K562 (cell line): ENCODE data around the gene ADSS2. TPM values are rescaled to one million over a fixed set of nuclear protein-coding genes. Genes with fewer than 3 reads are reported as not detected.
A peak's percentile ranks its signal among the peaks of the same experiment; 100 is the strongest.

ENCODE experiments used
- CC2D1A ChIP-seq: fragments of 450-650 bp; IDR thresholded peaks from 2 replicates; pipeline ENCODE4 v1.6.1; 2017; ENCODE audit warnings: mild to moderate bottlenecking
- CHD1 ChIP-seq: fragments of 200-600 bp; sonication (generic); IDR thresholded peaks from one replicate; pipeline ENCODE4 v1.6.1; 2012; ENCODE audit warnings: mild to moderate bottlenecking, moderate library complexity, low read length, inconsistent platforms
- E2F6 ChIP-seq, 2 experiments: IDR thresholded peaks; 2 replicates each; pipeline ENCODE4 v1.6.1; 2011; ENCODE audit warnings: borderline replicate concordance in 1 of 2, control low read depth in 1 of 2, low read depth in 1 of 2, low read length in 1 of 2, mild to moderate bottlenecking in 1 of 2, mixed read lengths in 1 of 2, moderate library complexity in 1 of 2; ENCODE audit not compliant: insufficient read depth in 1 of 2, insufficient read length in 1 of 2, poor library complexity in 1 of 2, severe bottlenecking in 1 of 2; ENCODE audit errors: extremely low read depth in 1 of 2
- E2F8 ChIP-seq: fragments of 450-650 bp; IDR thresholded peaks from 2 replicates; pipeline ENCODE4 v1.7.1; 2018; ENCODE audit warnings: mild to moderate bottlenecking, low read depth; ENCODE audit not compliant: partially characterized antibody
- FOXK1 ChIP-seq: sonication (generic); formaldehyde crosslinking; IDR thresholded peaks from 2 replicates; pipeline ENCODE4 v1.8.0; 2022; ENCODE audit warnings: missing genetic modification reagents, mild to moderate bottlenecking, borderline replicate concordance
- HBP1 ChIP-seq: fragments of 450-650 bp; formaldehyde crosslinking; IDR thresholded peaks from 2 replicates; pipeline ENCODE4 v1.4.0; 2022; ENCODE audit warnings: missing genetic modification characterization
- HDGF ChIP-seq: fragments of 450-650 bp; IDR thresholded peaks from 2 replicates; pipeline ENCODE4 v1.6.1; 2016
- KLF1 ChIP-seq: fragments of 450-650 bp; IDR thresholded peaks from 2 replicates; pipeline ENCODE4 v1.6.1; 2016; ENCODE audit warnings: missing genetic modification characterization, missing compliant biosample characterization
- POLR2AphosphoS2 ChIP-seq: IDR thresholded peaks from 2 replicates; pipeline ENCODE4 v1.6.1; 2012; ENCODE audit warnings: low read length, improper control_type of control experiment
- SIN3B ChIP-seq: fragments of 450-650 bp; IDR thresholded peaks from 2 replicates; pipeline ENCODE4 v1.6.1; 2017; ENCODE audit warnings: low read depth, mild to moderate bottlenecking, moderate library complexity
- ZNF398 ChIP-seq: fragments of 250-450 bp; sonication (Bioruptor Pico); IDR thresholded peaks from 2 replicates; pipeline ENCODE4 v1.8.0; 2021; ENCODE audit warnings: moderate library complexity, mild to moderate bottlenecking, inconsistent platforms
- ZNF444 ChIP-seq: fragments of 250-450 bp; sonication (Bioruptor Pico); IDR thresholded peaks from 2 replicates; pipeline ENCODE4 v1.4.0; 2020; ENCODE audit warnings: mild to moderate bottlenecking, moderate library complexity
- polyA plus RNA-seq, 8 experiments: library from polyadenylated mRNA; depleted of rRNA in 4 of 8; stranded (reverse) in 5 of 8; unstranded in 3 of 8; fragments of >200 nt; fragmentation: Nextera tagmentation in 2 of 8; fragmentation: Illumina TruSeq in 1 of 8; extraction: Ambion mirVana in 2 of 8; extraction: Trizol in 1 of 8; gene quantifications; 2 replicates each; pipeline versions ENCODE4 v1.2.1 to v1.2.3, GENCODE V29; 2011 to 2014; ENCODE audit warnings: inconsistent platforms in 1 of 8, missing spikeins in 1 of 8
- total RNA-seq, 7 experiments: library from RNA; depleted of rRNA in 6 of 7; stranded (reverse); fragments of >200 nt in 6 of 7; fragmentation: Illumina TruSeq in 2 of 7; extraction: Trizol in 2 of 7; gene quantifications; 2 replicates each; pipeline versions ENCODE4 v1.2.1 to v1.2.3, GENCODE V29; 2011 to 2021; ENCODE audit warnings: low replicate concordance in 1 of 7
- TF ChIP-seq, protein P1 (sequence below): fragments of 450-650 bp; IDR thresholded peaks from 2 replicates; pipeline ENCODE4 v1.6.1; 2017; ENCODE audit warnings: mild to moderate bottlenecking, moderate library complexity
- TF ChIP-seq, protein P2 (sequence below): fragments of 250-450 bp; sonication (Bioruptor Pico); IDR thresholded peaks from 2 replicates; pipeline ENCODE4 v1.8.0; 2021; ENCODE audit warnings: mild to moderate bottlenecking, moderate library complexity
- TF ChIP-seq, protein P3 (sequence below): sonication (generic); formaldehyde crosslinking; IDR thresholded peaks from 2 replicates; pipeline ENCODE4 v1.8.1; 2023; ENCODE audit warnings: mild to moderate bottlenecking, missing genetic modification reagents, moderate library complexity

The ADSS2 gene
- total and polyA plus RNA-seq, 9 of the 15 experiments (the other 6 are each of a cell fraction or from before 2014, with no cell fraction given): 8.8 to 63.8 (median 59.4) TPM

GRCh38 chr1:244367399-244368114 lies 84.2 kb downstream of the ADSS2 start (continued):
- TF ChIP-seq ZNF398 (no peak), CC2D1A (no peak; the same call in 1 of the 2 replicates), HDGF (0 out of 2 replicates have a peak, but pooled peaks have one; percentile 1), POLR2AphosphoS2 (no peak), ZNF444 (CRISPR knock-in tag) (no peak), FOXK1 (CRISPR knock-in tag) (no peak), E2F6 (IDR thresholded peaks at IDR 0.05; ENCODE audit: borderline replicate concordance in 1 of 2, extremely low read depth in 1 of 2, insufficient read depth in 1 of 2, insufficient read length in 1 of 2, low read depth in 1 of 2, low read length in 1 of 2, poor library complexity in 1 of 2, severe bottlenecking in 1 of 2) (peak in 1 of 2 experiments; percentile 46), CHD1 (peak; percentile 46), E2F8 (no peak), KLF1 (no peak), SIN3B (no peak), HBP1 (CRISPR knock-in tag) (peak; percentile 37; the same call in 1 of the 2 replicates)
- TF ChIP-seq, protein P1, sequence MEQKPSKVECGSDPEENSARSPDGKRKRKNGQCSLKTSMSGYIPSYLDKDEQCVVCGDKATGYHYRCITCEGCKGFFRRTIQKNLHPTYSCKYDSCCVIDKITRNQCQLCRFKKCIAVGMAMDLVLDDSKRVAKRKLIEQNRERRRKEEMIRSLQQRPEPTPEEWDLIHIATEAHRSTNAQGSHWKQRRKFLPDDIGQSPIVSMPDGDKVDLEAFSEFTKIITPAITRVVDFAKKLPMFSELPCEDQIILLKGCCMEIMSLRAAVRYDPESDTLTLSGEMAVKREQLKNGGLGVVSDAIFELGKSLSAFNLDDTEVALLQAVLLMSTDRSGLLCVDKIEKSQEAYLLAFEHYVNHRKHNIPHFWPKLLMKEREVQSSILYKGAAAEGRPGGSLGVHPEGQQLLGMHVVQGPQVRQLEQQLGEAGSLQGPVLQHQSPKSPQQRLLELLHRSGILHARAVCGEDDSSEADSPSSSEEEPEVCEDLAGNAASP: no peak
- TF ChIP-seq, protein P2, sequence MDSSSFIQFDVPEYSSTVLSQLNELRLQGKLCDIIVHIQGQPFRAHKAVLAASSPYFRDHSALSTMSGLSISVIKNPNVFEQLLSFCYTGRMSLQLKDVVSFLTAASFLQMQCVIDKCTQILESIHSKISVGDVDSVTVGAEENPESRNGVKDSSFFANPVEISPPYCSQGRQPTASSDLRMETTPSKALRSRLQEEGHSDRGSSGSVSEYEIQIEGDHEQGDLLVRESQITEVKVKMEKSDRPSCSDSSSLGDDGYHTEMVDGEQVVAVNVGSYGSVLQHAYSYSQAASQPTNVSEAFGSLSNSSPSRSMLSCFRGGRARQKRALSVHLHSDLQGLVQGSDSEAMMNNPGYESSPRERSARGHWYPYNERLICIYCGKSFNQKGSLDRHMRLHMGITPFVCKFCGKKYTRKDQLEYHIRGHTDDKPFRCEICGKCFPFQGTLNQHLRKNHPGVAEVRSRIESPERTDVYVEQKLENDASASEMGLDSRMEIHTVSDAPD (CRISPR knock-in tag): no peak
- TF ChIP-seq, protein P3, sequence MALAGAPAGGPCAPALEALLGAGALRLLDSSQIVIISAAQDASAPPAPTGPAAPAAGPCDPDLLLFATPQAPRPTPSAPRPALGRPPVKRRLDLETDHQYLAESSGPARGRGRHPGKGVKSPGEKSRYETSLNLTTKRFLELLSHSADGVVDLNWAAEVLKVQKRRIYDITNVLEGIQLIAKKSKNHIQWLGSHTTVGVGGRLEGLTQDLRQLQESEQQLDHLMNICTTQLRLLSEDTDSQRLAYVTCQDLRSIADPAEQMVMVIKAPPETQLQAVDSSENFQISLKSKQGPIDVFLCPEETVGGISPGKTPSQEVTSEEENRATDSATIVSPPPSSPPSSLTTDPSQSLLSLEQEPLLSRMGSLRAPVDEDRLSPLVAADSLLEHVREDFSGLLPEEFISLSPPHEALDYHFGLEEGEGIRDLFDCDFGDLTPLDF (CRISPR knock-in tag): no peak
